ENCODE data around the gene PI16. TPM values are rescaled to one million over a fixed set of nuclear protein-coding genes. Genes with fewer than 3 reads are reported as not detected.
A peak's percentile ranks its signal among the peaks of the same experiment; 100 is the strongest.

PI16 gene
- total RNA-seq, 2 donors from 2014 or later, result not detected

GRCh38 chr6:36920546-36920945 is 34.0 kb upstream of the PI16 start:
- Mint-ChIP-seq H3K27me3 (no peaks in the 10 kb centered on the region), H3K9me3 (no peaks in the 10 kb centered on the region), H3K36me3 (peaks cover 15% of the 10 kb centered on the region), H3K27ac (no peak overlapping the region), H3K4me3 (no peak overlapping the region), H3K4me1 (ENCODE audit: low read depth in 2 of 2) (peaks cover 0 to 7% of the 10 kb centered on the region in 2 donors)
- DNase-seq (ENCODE audit: low spot score) (no peak), ATAC-seq (no peak)

- Mint-ChIP-seq H3K4me3 (no peak overlapping the region), H3K36me3 (peaks cover 12% of the 10 kb centered on the region), H3K9me3 (no peaks in the 10 kb centered on the region), H3K27me3 (no peaks in the 10 kb centered on the region), H3K27ac (peak overlapping the region in 1 of 2 donors; percentile 27), H3K4me1 (ENCODE audit: low read depth in 2 of 2) (peaks cover 0 to 12% of the 10 kb centered on the region in 2 donors)
- DNase-seq (ENCODE audit: low spot score) (no peak), ATAC-seq (peak in 1 of 2 donors; percentile 29)
These were observed 30.4 kb upstream of the PI16 start for GRCh38 chr6:36924131-36924530.

DNA sequence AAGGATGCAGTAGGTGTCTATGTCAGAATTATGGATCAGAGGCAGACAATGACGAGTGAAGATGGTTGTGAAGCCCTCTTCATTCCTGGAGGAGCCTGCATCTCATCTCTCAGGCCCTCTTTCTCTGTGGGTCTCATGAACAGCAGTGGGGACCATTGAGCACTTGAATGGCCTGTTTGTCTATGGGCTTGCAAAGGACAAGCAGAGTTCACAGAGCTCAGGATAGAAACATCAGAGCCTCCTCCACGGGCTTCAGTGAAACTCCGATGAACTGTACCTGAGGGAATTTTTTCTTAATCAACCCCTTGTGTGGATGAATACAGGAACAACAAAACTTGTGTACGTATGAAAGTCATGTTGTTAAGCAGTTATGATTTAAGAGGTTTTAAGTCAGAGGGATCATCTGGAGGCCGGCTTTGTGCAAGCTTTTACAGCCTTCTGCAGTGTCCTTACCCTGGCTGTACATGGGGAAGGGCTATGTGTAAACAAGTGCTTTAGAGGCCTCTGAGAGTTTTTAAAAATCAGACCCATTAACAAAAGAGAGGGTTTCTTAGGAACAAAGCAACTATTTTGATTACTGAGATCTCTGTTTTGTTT is 29.7 kb upstream of the PI16 start:
- Mint-ChIP-seq H3K4me1 (ENCODE audit: low read depth in 2 of 2) (peaks cover 0 to 12% of the 10 kb centered on the region in 2 donors), H3K36me3 (peaks cover 5% of the 10 kb centered on the region), H3K27ac (peak overlapping the region; percentile 27 to 76), H3K9me3 (no peaks in the 10 kb centered on the region), H3K4me3 (no peak overlapping the region), H3K27me3 (no peaks in the 10 kb centered on the region)
- no peak for ATAC-seq
- no peak for DNase-seq (ENCODE audit: low spot score)

DNA sequence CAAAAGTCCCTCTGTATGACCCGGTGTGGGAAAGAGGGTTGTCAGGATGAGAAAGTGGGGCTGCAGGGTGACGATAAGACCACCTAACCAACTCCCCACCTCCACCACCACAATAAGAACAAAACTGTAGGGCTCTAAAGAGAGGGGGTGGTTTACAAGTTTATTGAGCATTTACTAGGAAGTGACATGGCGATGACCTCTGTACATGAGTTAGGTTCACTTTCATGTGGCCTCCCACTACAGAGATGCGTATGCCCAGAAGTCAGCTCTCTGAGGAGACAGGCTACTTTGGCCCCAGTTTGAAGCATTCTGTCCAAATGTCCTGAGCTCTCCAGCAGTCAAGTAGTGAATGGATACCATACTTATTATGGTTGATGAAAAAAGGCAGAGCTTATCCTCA is 28.7 kb upstream of the PI16 start:
- peak overlapping the region; percentile 68 for H3K4me3 Mint-ChIP-seq
- H3K27ac Mint-ChIP-seq, result peak overlapping the region; percentile 24 to 76
- DNase-seq (ENCODE audit: low spot score) (no peak), ATAC-seq (peak; percentile 48 to 78)
- H3K4me1 Mint-ChIP-seq (ENCODE audit: low read depth in 2 of 2), result peaks cover 0 to 12% of the 10 kb centered on the region in 2 donors
- no peaks in the 10 kb centered on the region for H3K27me3 Mint-ChIP-seq
- peaks cover 5% of the 10 kb centered on the region for H3K36me3 Mint-ChIP-seq
- H3K9me3 Mint-ChIP-seq, result no peaks in the 10 kb centered on the region

DNA sequence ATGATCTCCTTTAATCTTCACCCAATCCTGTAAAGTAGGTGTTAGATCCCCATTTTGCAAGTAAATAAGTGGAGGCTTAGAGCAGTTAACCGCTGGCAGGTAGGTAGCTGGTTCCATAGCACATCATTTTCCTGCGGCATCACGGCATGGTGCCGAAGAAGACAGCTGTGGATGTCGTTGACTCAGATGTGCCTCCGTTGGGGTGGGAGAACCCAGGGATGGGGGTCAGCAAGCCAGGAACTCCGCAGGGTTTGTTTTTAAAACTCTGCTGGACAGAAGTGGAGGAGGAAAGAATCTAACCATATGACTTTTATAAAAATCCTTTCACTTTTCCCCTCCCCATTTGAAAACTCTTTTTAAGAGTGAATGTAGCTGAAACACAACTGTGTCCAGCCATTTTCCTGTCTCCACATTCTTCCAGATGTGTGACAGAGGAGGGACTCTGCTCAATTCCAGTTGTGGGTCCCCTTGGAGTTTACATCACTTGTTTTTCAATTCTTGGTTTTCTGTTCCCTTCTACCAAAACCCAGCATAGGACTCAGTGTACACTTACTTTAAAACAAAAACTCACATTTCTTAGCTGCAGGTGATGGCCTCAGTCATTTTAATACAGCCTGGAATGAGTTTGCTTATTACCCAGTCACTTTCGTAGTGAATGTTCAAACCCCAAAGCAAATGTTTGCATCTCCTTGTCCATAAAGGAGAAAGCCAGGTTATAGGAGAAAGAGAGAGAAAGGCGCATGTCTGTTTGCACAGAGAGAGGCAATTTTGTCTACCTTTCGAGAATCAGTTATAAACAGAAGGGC is 27.6 kb upstream of the PI16 start:
- DNase-seq (ENCODE audit: low spot score) (no peak), ATAC-seq (peak in 1 of 2 donors; percentile 56)
- Mint-ChIP-seq H3K27ac (no peak overlapping the region), H3K4me1 (ENCODE audit: low read depth in 2 of 2) (peaks cover 0 to 12% of the 10 kb centered on the region in 2 donors), H3K27me3 (no peaks in the 10 kb centered on the region), H3K4me3 (no peak overlapping the region), H3K9me3 (no peaks in the 10 kb centered on the region), H3K36me3 (peaks cover 5% of the 10 kb centered on the region)

DNA sequence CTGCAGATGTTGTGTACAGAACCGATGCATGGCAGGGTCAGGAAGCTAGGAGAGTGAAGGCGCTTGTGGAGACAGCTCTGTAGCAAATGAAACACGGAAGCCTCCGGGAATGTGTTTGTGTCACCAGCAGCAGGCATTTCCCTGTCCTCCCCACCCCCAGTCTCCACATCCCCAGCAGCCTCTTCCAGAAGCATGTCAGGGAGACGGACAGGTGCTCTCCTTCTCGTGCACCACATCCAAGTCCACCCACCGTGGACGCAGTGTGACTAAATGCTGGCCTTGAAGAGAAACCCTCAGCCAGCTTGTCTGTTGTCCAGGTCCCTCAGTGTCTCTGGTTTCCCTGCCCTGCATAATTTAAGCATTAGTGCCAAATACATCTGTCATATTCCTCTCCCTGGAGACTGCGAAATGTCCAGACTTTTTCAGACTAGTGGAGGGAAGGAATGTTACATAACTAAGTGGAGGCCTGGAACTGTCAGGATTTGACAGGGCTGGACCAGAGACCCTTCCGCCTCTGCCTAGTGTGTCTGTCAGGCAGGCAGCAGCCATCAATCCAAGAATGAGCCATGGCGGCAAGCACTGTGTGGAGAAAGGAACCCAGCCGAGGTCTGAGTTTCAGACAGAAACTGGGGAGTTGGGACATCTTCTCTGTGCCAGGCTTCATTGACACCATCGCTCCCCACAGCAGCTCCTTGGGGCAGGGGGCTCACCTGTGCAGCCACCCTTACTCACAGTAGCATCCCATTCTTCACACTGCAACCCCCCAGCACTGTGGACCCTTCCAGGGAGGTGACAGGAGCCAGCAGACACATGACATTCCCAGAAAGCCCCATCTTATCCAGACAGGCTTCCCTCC is 26.6 kb upstream of the PI16 start:
- Mint-ChIP-seq H3K4me3 (no peak overlapping the region), H3K27me3 (no peaks in the 10 kb centered on the region), H3K9me3 (no peaks in the 10 kb centered on the region), H3K27ac (no peak overlapping the region), H3K4me1 (ENCODE audit: low read depth in 2 of 2) (peaks cover 0 to 12% of the 10 kb centered on the region in 2 donors), H3K36me3 (peaks cover 5% of the 10 kb centered on the region)
- DNase-seq (ENCODE audit: low spot score) (no peak), ATAC-seq (no peak)

GRCh38 chr6:36928547-36928918 is 26.0 kb upstream of the PI16 start:
- no peak overlapping the region for H3K27ac Mint-ChIP-seq
- peaks cover 0 to 12% of the 10 kb centered on the region in 2 donors for H3K4me1 Mint-ChIP-seq (ENCODE audit: low read depth in 2 of 2)
- DNase-seq (ENCODE audit: low spot score) (no peak), ATAC-seq (no peak)
- no peaks in the 10 kb centered on the region for H3K27me3 Mint-ChIP-seq
- no peak overlapping the region for H3K4me3 Mint-ChIP-seq
- H3K9me3 Mint-ChIP-seq, result no peaks in the 10 kb centered on the region
- H3K36me3 Mint-ChIP-seq, result peaks cover 5% of the 10 kb centered on the region

GRCh38 chr6:36929152-36929551 is 25.4 kb upstream of the PI16 start:
- H3K36me3 Mint-ChIP-seq, result peaks cover 5% of the 10 kb centered on the region
- no peak overlapping the region for H3K27ac Mint-ChIP-seq
- no peak for ATAC-seq

DNA sequence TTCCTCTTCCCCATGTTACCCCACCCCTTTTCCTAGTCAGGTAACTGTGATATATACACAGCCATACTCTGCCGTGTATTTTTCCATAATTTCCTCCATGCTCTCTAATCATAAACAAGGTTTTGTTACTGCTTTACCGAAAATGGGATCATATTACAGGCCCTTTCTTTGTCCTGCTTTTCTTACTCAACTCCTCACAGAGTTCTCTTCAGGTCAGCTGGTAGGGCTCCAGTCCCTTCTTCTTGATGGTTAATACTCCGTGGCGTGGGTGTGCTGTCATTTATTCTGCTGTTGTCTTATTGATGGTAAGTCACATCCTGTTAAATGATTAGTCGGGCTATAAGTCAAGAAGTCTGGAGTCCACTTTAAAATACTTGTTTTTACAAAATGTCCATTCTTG is 24.9 kb upstream of the PI16 start:
- H3K36me3 Mint-ChIP-seq, result peaks cover 5% of the 10 kb centered on the region
- H3K27ac Mint-ChIP-seq, result no peak overlapping the region
- peaks cover 0 to 6% of the 10 kb centered on the region in 2 donors for H3K4me1 Mint-ChIP-seq (ENCODE audit: low read depth in 2 of 2)
- H3K27me3 Mint-ChIP-seq, result no peaks in the 10 kb centered on the region
- H3K4me3 Mint-ChIP-seq, result no peak overlapping the region
- DNase-seq (ENCODE audit: low spot score) (no peak), ATAC-seq (no peak)
- H3K9me3 Mint-ChIP-seq, result no peaks in the 10 kb centered on the region

More at GRCh38 chr6:36929152-36929551, 25.4 kb upstream of the PI16 start:
- H3K9me3 Mint-ChIP-seq, result no peaks in the 10 kb centered on the region
- H3K4me3 Mint-ChIP-seq, result no peak overlapping the region
- H3K4me1 Mint-ChIP-seq (ENCODE audit: low read depth in 2 of 2), result peaks cover 0 to 10% of the 10 kb centered on the region in 2 donors
- no peak for DNase-seq (ENCODE audit: low spot score)
- no peaks in the 10 kb centered on the region for H3K27me3 Mint-ChIP-seq

- Mint-ChIP-seq H3K4me3 (no peak overlapping the region), H3K27ac (no peak overlapping the region), H3K36me3 (peaks cover 5% of the 10 kb centered on the region), H3K9me3 (no peaks in the 10 kb centered on the region), H3K27me3 (peaks cover 4% of the 10 kb centered on the region in 2 donors), H3K4me1 (ENCODE audit: low read depth in 2 of 2) (peaks cover 0 to 5% of the 10 kb centered on the region in 2 donors)
- peak in 1 of 2 donors; percentile 45 for ATAC-seq
- DNase-seq (ENCODE audit: low spot score), result no peak
These were observed 24.1 kb upstream of the PI16 start for GRCh38 chr6:36930483-36930882.

DNA sequence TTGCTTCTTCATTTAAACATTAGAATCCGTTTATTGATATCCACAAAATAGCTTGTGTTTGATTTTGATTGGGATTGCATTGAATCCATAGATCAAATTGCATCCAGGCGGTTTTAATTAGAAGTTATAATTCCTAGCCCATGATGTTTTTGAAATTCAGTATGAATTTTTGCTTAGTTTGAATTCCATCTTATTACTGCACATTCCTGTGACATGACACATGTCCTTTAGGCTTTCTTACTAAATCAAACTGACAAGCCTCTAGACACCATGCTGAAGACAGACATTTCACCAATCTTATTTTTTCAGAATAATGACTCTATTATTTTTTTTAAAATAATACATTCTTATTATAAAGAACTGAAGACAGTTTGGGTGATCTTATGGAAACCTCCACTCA is 21.4 kb upstream of the PI16 start:
- Mint-ChIP-seq H3K27me3 (peaks cover 9 to 11% of the 10 kb centered on the region in 2 donors), H3K36me3 (no peaks in the 10 kb centered on the region), H3K9me3 (no peaks in the 10 kb centered on the region), H3K4me1 (ENCODE audit: low read depth in 2 of 2) (no peaks in the 10 kb centered on the region), H3K4me3 (no peak overlapping the region), H3K27ac (no peak overlapping the region)
- DNase-seq (ENCODE audit: low spot score), result no peak
- ATAC-seq, result no peak

GRCh38 chr6:36933519-36933918 is 21.0 kb upstream of the PI16 start:
- H3K4me3 Mint-ChIP-seq, result no peak overlapping the region
- peaks cover 9 to 11% of the 10 kb centered on the region in 2 donors for H3K27me3 Mint-ChIP-seq
- DNase-seq (ENCODE audit: low spot score), result no peak
- no peak overlapping the region for H3K27ac Mint-ChIP-seq
- no peaks in the 10 kb centered on the region for H3K9me3 Mint-ChIP-seq
- H3K36me3 Mint-ChIP-seq, result no peaks in the 10 kb centered on the region
- ATAC-seq, result no peak
- H3K4me1 Mint-ChIP-seq (ENCODE audit: low read depth in 2 of 2), result no peaks in the 10 kb centered on the region

DNA sequence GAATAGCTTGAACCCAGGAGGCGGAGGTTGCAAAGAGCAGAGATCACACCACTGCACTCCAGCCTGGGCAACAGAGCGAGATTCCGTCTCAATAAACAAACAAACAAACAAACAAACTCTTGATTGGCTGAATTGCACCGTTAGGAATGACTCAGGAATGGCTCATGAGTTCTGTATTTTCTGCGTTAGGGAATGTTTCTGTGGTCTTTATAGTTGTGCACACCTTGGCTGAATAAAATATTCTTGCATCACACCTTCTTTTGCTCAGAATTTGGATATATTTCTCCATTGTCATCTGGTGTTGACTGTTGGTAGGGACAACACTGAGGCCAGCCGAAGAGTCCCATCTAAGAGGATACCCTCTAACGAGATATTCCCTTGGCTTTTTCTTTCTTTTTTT is 19.6 kb upstream of the PI16 start:
- no peak for ATAC-seq
- Mint-ChIP-seq H3K4me1 (ENCODE audit: low read depth in 2 of 2) (no peaks in the 10 kb centered on the region), H3K4me3 (no peak overlapping the region)

GRCh38 chr6:36936824-36937223 is 17.7 kb upstream of the PI16 start:
- Mint-ChIP-seq H3K27ac (no peak overlapping the region), H3K4me1 (ENCODE audit: low read depth in 2 of 2) (no peaks in the 10 kb centered on the region), H3K36me3 (no peaks in the 10 kb centered on the region), H3K4me3 (no peak overlapping the region), H3K9me3 (no peaks in the 10 kb centered on the region), H3K27me3 (peaks cover 9 to 18% of the 10 kb centered on the region in 2 donors)
- DNase-seq (ENCODE audit: low spot score) (no peak), ATAC-seq (no peak)

More for the DNA sequence above, 19.6 kb upstream of the PI16 start:
- Mint-ChIP-seq H3K36me3 (no peaks in the 10 kb centered on the region), H3K27ac (no peak overlapping the region), H3K9me3 (no peaks in the 10 kb centered on the region), H3K27me3 (peaks cover 9 to 15% of the 10 kb centered on the region in 2 donors)
- no peak for DNase-seq (ENCODE audit: low spot score)
